KOPT-K1 (cell line): ENCODE results near the gene TCERG1L.
"Not testable (repeated sequence)": the region's sequence is repeated elsewhere in the genome, so short reads cannot be mapped to it uniquely, and the experiment has no call there.

Experiments
- H3K27ac ChIP-seq: fragments of 200-600 bp; sonication (generic); 2 replicates; pipeline ENCODE4 v1.5.1; 2016; ENCODE audit warnings: antibody characterized with exemption, mild to moderate bottlenecking, low read depth, low read length; ENCODE audit not compliant: poor library complexity, severe bottlenecking
- H3K36me3 ChIP-seq: fragments of 200-600 bp; sonication (generic); 2 replicates; pipeline ENCODE4 v1.5.1; 2017; ENCODE audit warnings: antibody characterized with exemption, mild to moderate bottlenecking, low read length, moderate library complexity; ENCODE audit not compliant: insufficient read depth
- H3K9me3 ChIP-seq: fragments of 200-600 bp; sonication (generic); 2 replicates; pipeline ENCODE4 v1.5.1; 2017; ENCODE audit warnings: antibody characterized with exemption, low read length, mild to moderate bottlenecking; ENCODE audit not compliant: insufficient read depth, poor library complexity, severe bottlenecking

TCERG1L gene

GRCh38 chr10:131081376-131081775 is 230.1 kb downstream of the TCERG1L start:
- Histone ChIP-seq H3K9me3 (no peaks in the 10 kb centered on the region), H3K36me3 (peaks cover 21% of the 10 kb centered on the region; the same call in 1 of the 2 replicates), H3K27ac (peak overlapping the region; percentile 98)

GRCh38 chr10:131080571-131080970 is 230.9 kb downstream of the TCERG1L start:
- H3K27ac ChIP-seq = peak overlapping the region; percentile 98
- no peaks in the 10 kb centered on the region for H3K9me3 ChIP-seq
- peaks cover 21% of the 10 kb centered on the region; the same call in 1 of the 2 replicates for H3K36me3 ChIP-seq

- H3K27ac ChIP-seq = no peak overlapping the region
- peaks cover 21% of the 10 kb centered on the region; the same call in 1 of the 2 replicates for H3K36me3 ChIP-seq
- no peaks in the 10 kb centered on the region for H3K9me3 ChIP-seq
These were observed 232.2 kb downstream of the TCERG1L start for GRCh38 chr10:131079314-131079713.

GRCh38 chr10:131078882-131079280 is 232.6 kb downstream of the TCERG1L start:
- not testable (repeated sequence) for H3K27ac ChIP-seq, H3K9me3 ChIP-seq
- peaks cover 21% of the 10 kb centered on the region; the same call in 1 of the 2 replicates for H3K36me3 ChIP-seq

GRCh38 chr10:131078131-131078881 is 233.2 kb downstream of the TCERG1L start:
- H3K9me3 ChIP-seq = no peaks in the 10 kb centered on the region
- no peak overlapping the region for H3K27ac ChIP-seq
- peaks cover 21% of the 10 kb centered on the region; the same call in 1 of the 2 replicates for H3K36me3 ChIP-seq

GRCh38 chr10:131077724-131078123 is 233.8 kb downstream of the TCERG1L start:
- no peaks in the 10 kb centered on the region for H3K9me3 ChIP-seq
- peaks cover 21% of the 10 kb centered on the region; the same call in 1 of the 2 replicates for H3K36me3 ChIP-seq
- no peak overlapping the region for H3K27ac ChIP-seq

GRCh38 chr10:131077031-131077430 is 234.5 kb downstream of the TCERG1L start:
- Histone ChIP-seq H3K9me3 (no peaks in the 10 kb centered on the region), H3K27ac (no peak overlapping the region), H3K36me3 (peaks cover 21% of the 10 kb centered on the region; the same call in 1 of the 2 replicates)

GRCh38 chr10:131076356-131076755 is 235.2 kb downstream of the TCERG1L start:
- no peak overlapping the region for H3K27ac ChIP-seq
- H3K36me3 ChIP-seq = peaks cover 21% of the 10 kb centered on the region; the same call in 1 of the 2 replicates
- no peaks in the 10 kb centered on the region for H3K9me3 ChIP-seq

GRCh38 chr10:131075218-131075770 is 236.2 kb downstream of the TCERG1L start:
- H3K9me3 ChIP-seq = no peaks in the 10 kb centered on the region
- H3K36me3 ChIP-seq = peaks cover 15% of the 10 kb centered on the region; the same call in 1 of the 2 replicates
- no peak overlapping the region for H3K27ac ChIP-seq

GRCh38 chr10:131074682-131075081 is 236.8 kb downstream of the TCERG1L start:
- H3K27ac ChIP-seq = no peak overlapping the region
- H3K9me3 ChIP-seq = no peaks in the 10 kb centered on the region
- peaks cover 9% of the 10 kb centered on the region; the same call in 1 of the 2 replicates for H3K36me3 ChIP-seq

GRCh38 chr10:131073469-131074035 is 238.0 kb downstream of the TCERG1L start:
- no peaks in the 10 kb centered on the region for H3K36me3 ChIP-seq
- H3K9me3 ChIP-seq = no peaks in the 10 kb centered on the region
- no peak overlapping the region for H3K27ac ChIP-seq

- H3K9me3 ChIP-seq = no peaks in the 10 kb centered on the region
- no peaks in the 10 kb centered on the region for H3K36me3 ChIP-seq
- H3K27ac ChIP-seq = no peak overlapping the region
These were observed 238.7 kb downstream of the TCERG1L start for GRCh38 chr10:131072651-131073468.

GRCh38 chr10:131071721-131072120 is 239.8 kb downstream of the TCERG1L start:
- Histone ChIP-seq H3K9me3 (no peaks in the 10 kb centered on the region), H3K36me3 (no peaks in the 10 kb centered on the region), H3K27ac (no peak overlapping the region)

- Histone ChIP-seq H3K27ac (no peak overlapping the region), H3K36me3 (no peaks in the 10 kb centered on the region), H3K9me3 (no peaks in the 10 kb centered on the region)
These were observed 240.7 kb downstream of the TCERG1L start for GRCh38 chr10:131070856-131071255.

GRCh38 chr10:131068760-131069159 is 242.8 kb downstream of the TCERG1L start:
- Histone ChIP-seq H3K36me3 (no peaks in the 10 kb centered on the region), H3K9me3 (no peaks in the 10 kb centered on the region), H3K27ac (no peak overlapping the region)
